NOMO-1 treated with DMSO at 0.1 percent for 48 hours (cell line): ENCODE data around the gene ARMC12.
A peak's percentile ranks its signal among the peaks of the same experiment; 100 is the strongest.
"Not testable (repeated sequence)": the region's sequence is repeated elsewhere in the genome, so short reads cannot be mapped to it uniquely, and the experiment has no call there.

Experiments
- DNase-seq: peaks from one replicate; lab custom pipeline; 2025; ENCODE audit not compliant: unreplicated experiment; lab: John Stamatoyannopoulos, UW

Gene ARMC12

DNA sequence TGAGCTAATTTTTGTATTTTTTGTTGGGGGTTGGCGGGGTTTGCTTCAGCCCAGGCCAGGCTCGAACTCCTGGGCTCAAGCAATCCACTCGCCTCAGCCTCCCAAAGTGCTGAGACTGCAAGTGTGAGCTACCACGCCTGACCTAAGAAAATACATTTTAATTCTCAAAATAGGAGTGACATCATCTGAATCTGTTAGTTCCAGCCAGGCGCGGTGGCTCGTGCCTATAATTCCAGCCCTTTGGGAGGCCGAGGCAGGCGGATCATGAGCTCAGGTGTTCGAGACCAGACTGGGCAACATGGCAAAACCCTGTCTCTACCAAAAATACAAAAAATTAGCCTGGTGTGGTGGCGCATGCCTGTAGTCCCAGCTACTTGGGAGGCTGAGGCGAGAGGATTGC is 2.5 kb upstream of the ARMC12 start:
- DNase-seq, result not testable (repeated sequence)

DNA sequence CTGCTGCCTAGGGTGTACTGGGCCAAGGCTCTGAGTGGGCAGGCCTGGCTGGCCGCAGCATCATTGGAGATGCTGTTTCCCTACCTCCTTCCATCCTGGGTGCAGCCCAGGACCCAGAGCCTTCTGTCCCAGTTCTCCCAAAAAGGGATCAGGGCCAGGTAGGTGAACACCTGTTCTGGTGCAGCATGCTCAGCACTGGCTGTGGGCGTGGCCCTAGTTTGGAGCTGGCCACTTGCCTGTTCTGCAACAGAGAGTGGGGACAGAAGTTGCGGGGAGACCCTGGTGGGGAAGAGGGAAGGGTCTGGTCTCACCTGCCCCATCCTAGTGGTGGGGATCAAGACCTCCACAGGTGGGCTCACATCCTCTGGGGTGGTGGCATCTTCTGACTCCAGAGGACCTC is 1.4 kb upstream of the ARMC12 start:
- no peak for DNase-seq

- peak; percentile 43 for DNase-seq
Measured at GRCh38 chr6:35736253-35736894, 458 bp upstream of the ARMC12 start.

DNA sequence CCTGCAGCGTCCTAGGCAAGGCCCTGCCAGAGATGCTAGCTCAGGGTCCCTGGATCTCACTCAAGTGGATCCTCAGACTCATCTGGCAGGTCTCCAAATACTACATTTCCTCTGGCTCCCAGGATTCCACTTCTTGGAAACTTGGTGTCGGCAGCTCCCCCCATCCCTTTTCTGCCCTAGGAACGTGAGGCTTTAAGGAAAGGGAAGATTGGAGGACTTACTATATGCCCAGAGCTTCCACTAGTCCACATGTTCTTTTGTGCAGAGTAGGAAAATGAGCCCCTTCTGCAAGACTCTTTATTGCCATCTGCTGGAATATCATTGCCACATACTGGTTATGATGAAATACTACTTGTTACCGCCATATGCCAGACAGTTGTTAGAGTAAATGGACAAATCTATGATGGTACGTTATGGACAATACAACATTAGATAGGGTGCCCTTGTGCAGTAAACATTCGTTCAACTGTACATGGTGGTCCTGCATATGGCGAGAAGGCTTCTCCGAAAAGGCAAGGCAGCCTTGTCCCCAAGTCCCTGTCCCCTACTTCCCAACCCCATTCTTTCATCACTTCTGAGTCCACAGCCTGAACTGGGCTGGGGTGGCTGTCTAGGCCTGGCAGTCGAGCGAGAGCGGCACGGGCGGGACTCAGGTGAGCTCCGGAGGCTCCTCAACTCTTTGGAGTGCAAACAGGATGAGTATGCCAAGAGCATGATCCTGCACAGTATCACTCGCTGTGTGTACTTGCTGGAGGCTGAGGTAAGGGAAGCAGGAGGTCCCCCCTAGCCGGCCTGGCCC is 780 bp downstream of the ARMC12 start:
- DNase-seq, result peak; percentile 85

GRCh38 chr6:35739645-35740524 is 3.1 kb downstream of the ARMC12 start:
- no peak for DNase-seq

DNA sequence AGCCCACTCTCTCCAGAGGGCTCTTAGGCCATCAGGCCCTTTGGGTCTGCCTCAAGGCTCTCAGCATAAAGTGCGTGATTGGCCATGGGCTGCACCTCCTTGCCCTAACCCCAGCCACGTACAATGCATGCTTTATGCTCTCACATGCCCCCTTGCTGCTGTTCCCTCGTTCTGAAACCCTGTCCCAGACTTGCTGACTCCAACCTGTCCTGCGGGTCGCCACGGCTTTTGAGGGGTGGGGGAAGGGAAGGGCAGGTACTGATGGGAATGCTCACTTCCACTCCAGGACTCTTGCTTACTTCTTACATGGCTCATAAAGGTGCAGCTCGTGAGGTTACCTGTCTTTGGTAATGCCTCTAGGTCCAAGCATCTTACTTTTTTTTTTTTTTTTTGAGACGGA is 6.0 kb downstream of the ARMC12 start:
- no peak for DNase-seq

- no peak for DNase-seq
Measured at GRCh38 chr6:35745509-35745908, 8.7 kb downstream of the ARMC12 start.

- no peak for DNase-seq
Measured at GRCh38 chr6:35746516-35746915, 9.7 kb downstream of the ARMC12 start.

- no peak for DNase-seq
Measured at GRCh38 chr6:35747877-35748276, 11.0 kb downstream of the ARMC12 start.

DNA sequence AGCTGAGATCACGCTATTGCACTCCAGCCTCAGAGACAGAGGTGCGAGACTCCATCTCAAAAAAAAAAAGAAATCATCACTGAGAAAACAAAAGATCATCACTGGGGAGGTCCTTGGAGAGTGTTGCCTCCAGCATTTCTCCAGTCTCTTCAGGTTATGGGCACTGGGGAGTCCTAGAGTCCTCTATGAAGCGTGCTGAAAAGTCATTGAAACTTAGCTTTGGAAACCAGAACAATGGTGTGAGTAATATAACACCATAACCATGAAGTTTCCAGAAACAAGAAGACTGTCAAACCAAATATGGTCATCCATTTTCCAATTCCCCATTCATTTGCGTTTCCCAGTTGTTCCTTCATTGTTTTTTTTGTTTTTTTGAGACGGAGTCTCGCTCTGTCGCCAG is 13.7 kb downstream of the ARMC12 start:
- DNase-seq, result no peak

DNA sequence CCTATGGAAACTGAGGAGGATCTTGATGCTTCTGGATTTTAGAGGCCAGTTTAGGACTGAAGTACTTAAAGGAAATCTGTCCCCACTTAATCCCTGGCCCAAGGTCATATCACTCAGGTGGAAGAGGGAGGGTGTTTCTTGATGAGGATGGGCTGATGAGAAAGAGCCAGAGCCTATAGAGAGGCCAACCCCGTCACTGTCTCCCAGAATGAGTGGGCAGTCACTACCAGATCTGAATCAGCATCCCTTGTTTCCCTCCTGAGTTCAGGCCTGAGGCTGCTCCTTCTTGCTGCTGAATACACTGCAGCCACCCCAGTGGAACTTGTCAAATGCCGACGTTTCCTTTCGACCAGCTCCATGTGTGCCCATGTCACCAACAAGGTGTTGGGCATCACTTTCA is 14.8 kb downstream of the ARMC12 start:
- no peak for DNase-seq

DNA sequence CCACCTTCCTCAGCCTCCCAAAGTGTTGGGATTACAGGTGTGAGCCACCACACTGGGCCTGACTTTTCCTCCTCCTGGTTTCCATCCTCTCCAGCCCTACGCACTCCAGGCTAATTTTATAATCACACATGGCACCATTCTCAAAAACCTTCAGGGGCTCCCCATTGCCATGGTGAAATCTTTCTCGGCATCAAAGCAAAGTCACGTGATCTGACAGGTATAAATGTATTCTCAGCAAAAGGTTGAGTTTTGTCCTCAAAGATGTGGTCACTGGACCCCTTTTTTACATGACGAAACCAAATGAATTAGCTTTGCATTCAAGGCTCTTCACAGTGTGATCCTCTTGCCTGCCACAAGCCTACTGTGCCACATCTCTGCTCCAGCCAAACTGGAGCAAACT is 15.5 kb downstream of the ARMC12 start:
- no peak for DNase-seq

GRCh38 chr6:35754452-35755277 is 17.8 kb downstream of the ARMC12 start:
- DNase-seq, result no peak

GRCh38 chr6:35755278-35755924 is 18.6 kb downstream of the ARMC12 start:
- DNase-seq, result no peak

DNA sequence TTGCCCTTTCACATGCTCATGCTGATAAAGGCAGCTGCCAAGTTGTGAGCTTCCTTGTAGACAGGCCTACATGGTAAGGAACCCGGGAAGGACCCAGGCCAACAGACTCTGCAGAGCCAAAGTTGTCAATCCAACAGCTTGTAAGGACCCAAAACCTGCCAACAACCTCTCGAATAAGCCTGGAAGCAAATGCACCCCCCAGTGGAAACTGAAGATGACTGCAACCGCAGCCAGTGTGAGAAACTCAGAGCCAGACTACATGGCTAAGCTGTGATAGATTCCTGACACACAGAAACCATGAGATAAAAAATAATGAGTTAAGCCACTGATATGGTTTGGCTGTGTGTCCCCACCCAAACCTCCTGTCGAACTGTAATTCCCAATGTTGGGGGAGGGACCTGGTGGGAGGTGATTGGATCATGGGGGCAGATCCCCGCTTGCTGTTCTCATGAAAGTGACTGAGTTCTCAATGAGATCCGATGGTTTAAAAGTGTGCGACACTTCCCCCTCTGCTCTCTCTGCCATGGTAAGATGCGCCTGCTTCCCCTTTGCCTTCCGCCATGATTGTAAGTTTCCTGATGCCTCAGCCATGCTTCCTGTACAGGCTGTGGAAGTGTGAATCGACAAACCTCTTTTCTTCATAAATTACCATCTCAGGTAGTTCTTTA is 20.8 kb downstream of the ARMC12 start:
- no peak for DNase-seq

DNA sequence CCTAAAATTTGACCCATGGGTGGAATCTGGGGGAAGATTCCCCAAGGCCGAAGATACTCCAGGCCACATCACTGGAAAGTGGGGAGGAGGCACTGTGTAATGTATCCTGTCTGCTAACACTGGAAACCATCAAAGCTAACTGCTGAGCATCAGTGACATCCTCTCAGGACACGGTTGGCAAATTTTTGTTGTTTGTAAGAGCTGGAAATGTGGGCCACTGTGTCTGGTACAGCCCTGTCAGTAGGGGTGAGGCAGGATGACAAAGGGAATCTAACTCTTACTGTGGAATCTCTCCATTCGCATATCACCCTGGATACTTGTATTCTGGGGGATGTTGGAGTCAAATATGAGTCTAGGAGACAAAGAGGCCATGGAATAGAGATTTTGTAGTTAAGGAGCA is 22.6 kb downstream of the ARMC12 start:
- no peak for DNase-seq

GRCh38 chr6:35765739-35766138 is 28.9 kb downstream of the ARMC12 start:
- no peak for DNase-seq

- no peak for DNase-seq
Measured at GRCh38 chr6:35769211-35769610, 32.4 kb downstream of the ARMC12 start.

- DNase-seq, result no peak
Measured at GRCh38 chr6:35771343-35771627, 34.5 kb downstream of the ARMC12 start.
